Measurements from ENCODE around the gene CWC25. TPM values are rescaled to one million over a fixed set of nuclear protein-coding genes. Genes with fewer than 3 reads are reported as not detected.
"Not testable (repeated sequence)": the region's sequence is repeated elsewhere in the genome, so short reads cannot be mapped to it uniquely, and the experiment has no call there.

Gene CWC25
- total RNA-seq, 1 experiment from 2014 or later, result 15.2 TPM

GRCh38 chr17:38796451-38797157 lies 28.5 kb downstream of the CWC25 start:
- in situ Hi-C loops (cut with HindIII; ENCODE audit: low pct_unique_long_range_greater_than_20kb, low sequenced_read_pairs), result no loop called here
- no peak for DNase-seq (ENCODE audit: low read depth)

- DNase-seq (ENCODE audit: low read depth), result no peak
- in situ Hi-C loops (cut with HindIII; ENCODE audit: low pct_unique_long_range_greater_than_20kb, low sequenced_read_pairs), result no loop called here
Observed at GRCh38 chr17:38794221-38794620, 30.9 kb downstream of the CWC25 start.

- in situ Hi-C loops (cut with HindIII; ENCODE audit: low pct_unique_long_range_greater_than_20kb, low sequenced_read_pairs), result no loop called here
- DNase-seq (ENCODE audit: low read depth), result no peak
Observed at GRCh38 chr17:38791162-38791561, 34.0 kb downstream of the CWC25 start.

- in situ Hi-C loops (cut with HindIII; ENCODE audit: low pct_unique_long_range_greater_than_20kb, low sequenced_read_pairs); DNase-seq (ENCODE audit: low read depth): not testable (repeated sequence)
Observed at GRCh38 chr17:38790148-38790707, 34.9 kb downstream of the CWC25 start.

GRCh38 chr17:38789185-38789584 lies 35.9 kb downstream of the CWC25 start:
- in situ Hi-C loops (cut with HindIII; ENCODE audit: low pct_unique_long_range_greater_than_20kb, low sequenced_read_pairs), result no loop called here
- DNase-seq (ENCODE audit: low read depth), result no peak

GRCh38 chr17:38787999-38788398 lies 37.1 kb downstream of the CWC25 start:
- in situ Hi-C loops (cut with HindIII; ENCODE audit: low pct_unique_long_range_greater_than_20kb, low sequenced_read_pairs); DNase-seq (ENCODE audit: low read depth): not testable (repeated sequence)

GRCh38 chr17:38786372-38786771 lies 38.7 kb downstream of the CWC25 start:
- in situ Hi-C loops (cut with HindIII; ENCODE audit: low pct_unique_long_range_greater_than_20kb, low sequenced_read_pairs), result no loop called here
- DNase-seq (ENCODE audit: low read depth), result no peak

- in situ Hi-C loops (cut with HindIII; ENCODE audit: low pct_unique_long_range_greater_than_20kb, low sequenced_read_pairs), result no loop called here
- no peak for DNase-seq (ENCODE audit: low read depth)
Observed at GRCh38 chr17:38783227-38783626, 41.9 kb downstream of the CWC25 start.

- in situ Hi-C loops (cut with HindIII; ENCODE audit: low pct_unique_long_range_greater_than_20kb, low sequenced_read_pairs), result no loop called here
- no peak for DNase-seq (ENCODE audit: low read depth)
Observed at GRCh38 chr17:38779965-38780752, 45.0 kb downstream of the CWC25 start.

- DNase-seq (ENCODE audit: low read depth), result no peak
- in situ Hi-C loops (cut with HindIII; ENCODE audit: low pct_unique_long_range_greater_than_20kb, low sequenced_read_pairs), result no loop called here
Observed at GRCh38 chr17:38777641-38778250, 47.4 kb downstream of the CWC25 start.

- in situ Hi-C loops (cut with HindIII; ENCODE audit: low pct_unique_long_range_greater_than_20kb, low sequenced_read_pairs), result no loop called here
- DNase-seq (ENCODE audit: low read depth), result no peak
Observed at GRCh38 chr17:38773258-38773657, 51.9 kb downstream of the CWC25 start.

- DNase-seq (ENCODE audit: low read depth), result no peak
- in situ Hi-C loops (cut with HindIII; ENCODE audit: low pct_unique_long_range_greater_than_20kb, low sequenced_read_pairs), result no loop called here
Observed at GRCh38 chr17:38768417-38768816, 56.7 kb downstream of the CWC25 start.

GRCh38 chr17:38766341-38766740 lies 58.8 kb downstream of the CWC25 start:
- in situ Hi-C loops (cut with HindIII; ENCODE audit: low pct_unique_long_range_greater_than_20kb, low sequenced_read_pairs), result no loop called here
- no peak for DNase-seq (ENCODE audit: low read depth)

GRCh38 chr17:38762231-38762630 lies 62.9 kb downstream of the CWC25 start:
- no peak for DNase-seq (ENCODE audit: low read depth)
- in situ Hi-C loops (cut with HindIII; ENCODE audit: low pct_unique_long_range_greater_than_20kb, low sequenced_read_pairs), result no loop called here

GRCh38 chr17:38761612-38762011 lies 63.5 kb downstream of the CWC25 start:
- in situ Hi-C loops (cut with HindIII; ENCODE audit: low pct_unique_long_range_greater_than_20kb, low sequenced_read_pairs), result no loop called here

GRCh38 chr17:38753071-38753506 lies 72.0 kb downstream of the CWC25 start:
- in situ Hi-C loops (cut with HindIII; ENCODE audit: low pct_unique_long_range_greater_than_20kb, low sequenced_read_pairs), result no loop called here

More at GRCh38 chr17:38761612-38762011, 63.5 kb downstream of the CWC25 start:
- DNase-seq (ENCODE audit: low read depth), result peak; percentile 36

GRCh38 chr17:38752308-38753070 lies 72.6 kb downstream of the CWC25 start, which contains the start of gene PSMB3:
Gene PSMB3, plus strand, starts transcription at chr17:38752741. Its CDS starts 86 bp downstream, at chr17:38752827.
- DNase-seq (ENCODE audit: low read depth), result peak; percentile 99
- in situ Hi-C loops (cut with HindIII; ENCODE audit: low pct_unique_long_range_greater_than_20kb, low sequenced_read_pairs), result no loop called here

More at GRCh38 chr17:38753071-38753506, 72.0 kb downstream of the CWC25 start:
- DNase-seq (ENCODE audit: low read depth), result no peak

- peak; percentile 86 for DNase-seq (ENCODE audit: low read depth)
- in situ Hi-C loops (cut with HindIII; ENCODE audit: low pct_unique_long_range_greater_than_20kb, low sequenced_read_pairs), result no loop called here
Observed at GRCh38 chr17:38751808-38752307, 73.3 kb downstream of the CWC25 start.
